IPS-18c (cell line): ENCODE results near the gene USF2.
"Not testable (repeated sequence)": the region's sequence is repeated elsewhere in the genome, so short reads cannot be mapped to it uniquely, and the experiment has no call there.

Source experiments
- H3K4me3 ChIP-seq: 2 replicates; pipeline ENCODE4 v1.7.0; 2013; ENCODE audit warnings: low read depth, mild to moderate bottlenecking, low read length, moderate library complexity; ENCODE audit not compliant: insufficient read depth
- H3K9me3 ChIP-seq: one replicate; pipeline ENCODE4 v1.6.1; 2013; ENCODE audit warnings: mild to moderate bottlenecking, low read length, moderate library complexity; ENCODE audit not compliant: control insufficient read depth, insufficient read depth

USF2 gene

DNA sequence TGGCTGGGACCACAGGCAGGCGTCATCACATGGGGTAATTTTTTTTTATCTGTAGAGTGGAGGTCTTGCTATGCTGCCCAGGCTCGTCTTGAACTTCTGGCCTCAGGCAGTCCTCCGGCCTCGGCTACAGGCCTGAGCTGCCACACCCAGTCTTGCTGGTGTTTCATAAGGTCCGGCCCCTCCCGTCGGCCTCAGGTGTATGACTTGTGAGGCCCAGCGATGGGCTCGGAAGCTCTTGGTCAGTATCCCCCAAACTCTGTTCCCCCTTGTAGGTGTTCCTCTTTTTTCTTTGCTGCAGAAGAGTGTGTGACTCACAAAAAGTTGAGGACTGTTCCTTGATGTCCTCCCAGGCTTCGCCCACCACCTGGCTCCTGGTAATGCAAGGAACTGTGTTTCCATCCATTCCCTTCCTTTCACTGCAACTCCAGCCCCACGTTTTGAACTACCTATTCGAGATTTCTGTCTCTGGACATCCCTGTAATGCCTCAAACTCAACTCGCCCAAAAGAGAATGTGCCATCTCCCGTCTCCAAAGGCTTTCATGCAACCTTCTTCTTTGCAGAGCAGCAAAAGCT is 5.0 kb downstream of the USF2 start:
- Histone ChIP-seq H3K4me3 (no peak overlapping the region), H3K9me3 (no peaks in the 10 kb centered on the region)

DNA sequence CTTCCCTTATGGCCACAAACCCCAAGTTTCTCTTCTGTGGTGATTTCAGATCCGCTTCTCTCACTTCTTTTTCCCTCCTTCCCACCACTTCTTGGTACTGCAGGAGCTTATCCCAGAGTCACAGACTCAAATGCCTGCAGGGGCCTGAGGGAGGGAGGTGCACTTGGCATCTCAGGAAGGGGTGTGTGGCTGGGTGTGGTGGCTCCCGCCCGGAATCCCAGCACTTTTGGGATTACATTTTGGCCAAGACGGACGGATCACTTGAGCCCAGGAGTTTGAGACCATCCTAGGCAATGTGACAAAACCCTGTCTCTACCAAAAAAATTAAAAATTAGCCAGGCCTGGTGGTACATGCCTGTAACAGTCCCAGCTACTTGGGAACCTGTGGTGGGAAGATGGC is 5.6 kb downstream of the USF2 start:
- no peak overlapping the region for H3K4me3 ChIP-seq
- H3K9me3 ChIP-seq, result no peaks in the 10 kb centered on the region

DNA sequence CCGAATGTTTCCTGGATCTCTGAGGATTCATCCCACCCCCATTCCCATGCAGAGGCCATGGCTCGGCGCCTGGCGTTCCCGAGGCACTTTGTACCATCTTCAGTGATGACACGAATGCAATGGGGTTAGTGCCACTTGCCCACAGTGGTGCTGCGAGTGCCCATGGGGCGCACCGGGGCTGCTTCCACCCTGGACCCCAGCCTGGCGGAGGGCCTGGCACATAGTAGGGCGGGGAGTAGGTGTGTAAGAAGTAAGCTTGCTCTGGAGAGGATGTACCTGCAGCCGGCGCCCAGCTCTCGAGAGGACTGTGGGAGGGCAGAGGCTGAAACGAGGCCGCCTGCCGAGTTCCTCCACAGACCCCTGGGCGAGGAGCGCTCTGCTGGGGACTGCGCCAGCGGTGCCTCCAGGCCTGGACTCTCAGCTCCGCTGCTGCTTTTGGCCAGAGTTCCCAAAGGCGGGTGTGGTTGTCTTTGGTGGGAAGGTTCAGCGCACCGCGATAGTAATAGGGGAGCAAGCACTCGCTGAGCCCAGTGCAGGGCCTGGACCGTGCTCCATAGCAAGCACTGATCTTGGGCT is 8.0 kb downstream of the USF2 start:
- H3K4me3 ChIP-seq, result no peak overlapping the region
- no peaks in the 10 kb centered on the region for H3K9me3 ChIP-seq

DNA sequence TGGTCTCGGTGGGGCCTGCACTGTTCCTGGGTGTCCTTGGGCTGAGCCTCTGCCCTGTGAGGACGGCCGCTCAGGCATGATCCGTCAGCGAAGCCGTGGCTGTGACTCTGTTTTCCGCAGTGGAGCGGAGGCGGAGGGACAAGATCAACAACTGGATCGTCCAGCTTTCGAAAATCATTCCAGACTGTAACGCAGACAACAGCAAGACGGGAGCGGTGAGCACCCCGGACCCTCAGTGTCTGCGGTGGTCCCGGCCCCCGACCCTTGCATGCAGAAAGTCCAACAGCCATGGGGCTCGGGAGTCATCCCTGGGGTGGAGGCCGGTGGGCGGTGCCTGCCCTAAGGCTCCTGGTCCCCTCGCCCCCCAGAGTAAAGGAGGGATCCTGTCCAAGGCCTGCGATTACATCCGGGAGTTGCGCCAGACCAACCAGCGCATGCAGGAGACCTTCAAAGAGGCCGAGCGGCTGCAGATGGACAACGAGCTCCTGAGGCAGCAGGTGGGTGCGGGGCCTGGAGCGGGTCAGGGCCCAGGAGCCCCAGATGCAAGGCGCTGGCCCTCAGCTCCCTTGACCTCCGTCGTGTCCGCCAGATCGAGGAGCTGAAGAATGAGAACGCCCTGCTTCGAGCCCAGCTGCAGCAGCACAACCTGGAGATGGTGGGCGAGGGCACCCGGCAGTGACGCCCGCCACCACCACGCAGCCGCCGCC is 10.0 kb downstream of the USF2 start:
- Histone ChIP-seq H3K4me3 (no peak overlapping the region), H3K9me3 (peaks cover 2% of the 10 kb centered on the region)

DNA sequence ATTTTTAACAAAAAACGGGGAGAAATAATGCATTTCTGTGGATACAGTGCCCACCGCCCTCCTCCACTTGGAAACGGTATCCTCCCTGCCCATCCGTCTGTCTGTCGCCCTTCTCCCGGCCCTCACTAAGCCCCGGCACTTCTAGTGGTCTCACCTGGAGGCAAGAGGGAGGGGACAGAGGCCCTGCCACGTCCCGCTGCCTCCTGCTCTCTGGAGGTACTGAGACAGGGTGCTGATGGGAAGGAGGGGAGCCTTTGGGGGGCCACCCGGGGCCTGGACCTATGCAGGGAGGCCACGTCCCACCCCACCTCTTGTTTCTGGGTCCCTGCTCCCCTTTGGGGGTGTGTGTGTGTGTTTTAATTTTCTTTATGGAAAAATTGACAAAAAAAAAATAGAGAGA is 10.6 kb downstream of the USF2 start:
- H3K4me3 ChIP-seq, result no peak overlapping the region
- H3K9me3 ChIP-seq, result peaks cover 2% of the 10 kb centered on the region

DNA sequence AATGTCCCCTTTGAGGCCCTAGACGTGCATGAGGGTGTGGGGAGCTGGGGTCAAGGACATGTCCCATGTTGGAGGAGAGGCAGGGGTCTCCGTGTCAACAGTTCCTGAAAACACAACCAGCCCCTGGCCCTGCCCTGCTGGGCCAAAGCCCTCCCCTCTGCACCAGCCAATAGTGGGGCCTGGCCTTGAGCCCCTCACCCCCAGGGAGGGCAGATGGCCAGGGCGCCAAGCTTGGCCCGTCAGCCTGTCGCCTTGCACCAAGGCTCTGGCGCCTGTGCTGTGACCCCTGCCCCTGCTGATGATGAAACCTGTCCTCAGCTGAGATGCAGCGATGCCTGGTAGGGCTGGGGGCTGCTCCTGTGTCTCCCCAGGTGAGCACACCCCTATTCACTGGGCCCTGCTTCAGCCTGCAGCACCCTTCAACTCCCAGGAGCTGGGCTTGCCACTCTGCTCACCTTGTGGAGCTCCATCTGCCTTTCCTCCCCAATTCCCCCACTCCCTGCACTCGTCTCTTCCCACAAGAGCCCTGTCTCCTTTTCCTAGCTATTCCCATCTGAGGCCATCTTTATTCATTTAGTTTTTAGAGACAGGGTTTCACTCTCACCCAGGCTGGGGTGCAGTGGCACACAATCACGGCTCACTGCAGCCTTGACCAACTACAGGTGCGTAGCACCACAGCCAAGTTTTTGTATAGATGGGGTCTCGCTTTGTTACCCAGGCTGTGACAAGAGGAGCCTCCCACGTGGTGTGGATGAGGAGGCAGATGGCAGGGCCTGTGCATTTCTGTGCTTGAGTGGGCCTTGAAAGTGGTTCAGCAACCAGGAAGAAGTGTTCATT is 11.4 kb downstream of the USF2 start:
- Histone ChIP-seq H3K4me3 (no peak overlapping the region), H3K9me3 (peaks cover 2% of the 10 kb centered on the region)

DNA sequence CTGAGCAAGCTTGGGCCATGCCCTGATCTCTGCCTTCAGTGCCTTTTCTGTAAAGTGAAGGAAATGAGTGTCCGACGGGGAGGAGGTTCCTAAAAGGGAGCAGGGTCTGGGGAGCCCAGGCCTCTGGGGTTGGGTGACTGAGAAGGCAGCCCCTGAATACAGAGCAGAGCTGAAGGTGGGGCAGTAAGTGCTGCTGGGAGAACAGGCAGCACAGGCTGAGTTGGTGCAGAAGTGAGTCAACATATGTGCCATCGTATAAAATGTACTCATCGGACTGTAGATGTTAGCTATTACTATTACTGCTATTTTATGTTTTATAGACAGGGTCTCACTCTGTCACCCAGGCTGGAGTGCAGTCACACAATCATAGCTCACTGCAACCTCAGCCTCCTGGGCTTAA is 12.5 kb downstream of the USF2 start:
- Histone ChIP-seq H3K9me3 (peaks cover 2% of the 10 kb centered on the region), H3K4me3 (no peak overlapping the region)

DNA sequence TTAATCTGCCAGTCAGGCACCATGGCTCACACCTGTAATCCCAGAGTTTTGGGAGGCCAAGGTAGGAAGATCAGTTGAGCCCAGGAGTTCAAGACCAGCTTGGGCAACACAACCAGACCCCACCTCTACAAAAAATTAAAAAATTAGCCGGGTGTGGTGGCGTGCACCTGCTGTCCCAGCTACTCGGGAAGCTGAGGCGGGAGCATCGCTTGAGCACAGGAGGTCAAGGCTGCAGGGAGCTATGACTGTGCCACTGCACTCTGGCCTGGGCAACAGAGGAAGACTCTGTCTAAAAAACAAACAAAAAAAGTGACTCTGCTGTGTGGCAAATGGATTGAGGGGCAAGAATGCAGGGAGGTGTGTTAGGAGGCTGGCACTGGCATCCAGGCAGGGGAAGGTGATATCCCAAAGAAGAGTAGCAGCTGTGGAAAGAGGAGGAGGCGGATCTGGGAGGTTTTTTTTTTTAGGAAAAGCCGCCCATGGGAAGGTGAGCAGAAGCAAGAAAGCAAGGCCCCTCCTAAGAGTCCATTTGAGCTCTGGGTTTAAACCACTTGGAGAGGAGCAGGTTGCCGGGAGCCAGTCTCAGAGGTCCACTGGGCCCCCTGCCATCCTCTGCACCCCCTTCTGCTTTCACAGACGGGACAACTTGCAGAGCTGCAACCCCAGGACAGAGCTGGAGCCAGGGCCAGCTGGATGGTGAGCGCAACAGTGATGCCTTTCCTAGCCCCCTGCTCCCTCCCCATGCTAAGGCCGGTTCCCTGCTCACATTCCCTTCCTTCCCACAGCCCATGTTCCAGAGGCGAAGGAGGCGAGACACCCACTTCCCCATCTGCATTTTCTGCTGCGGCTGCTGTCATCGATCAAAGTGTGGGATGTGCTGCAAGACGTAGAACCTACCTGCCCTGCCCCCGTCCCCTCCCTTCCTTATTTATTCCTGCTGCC is 15.7 kb downstream of the USF2 start:
- H3K4me3 ChIP-seq, result no peak overlapping the region

DNA sequence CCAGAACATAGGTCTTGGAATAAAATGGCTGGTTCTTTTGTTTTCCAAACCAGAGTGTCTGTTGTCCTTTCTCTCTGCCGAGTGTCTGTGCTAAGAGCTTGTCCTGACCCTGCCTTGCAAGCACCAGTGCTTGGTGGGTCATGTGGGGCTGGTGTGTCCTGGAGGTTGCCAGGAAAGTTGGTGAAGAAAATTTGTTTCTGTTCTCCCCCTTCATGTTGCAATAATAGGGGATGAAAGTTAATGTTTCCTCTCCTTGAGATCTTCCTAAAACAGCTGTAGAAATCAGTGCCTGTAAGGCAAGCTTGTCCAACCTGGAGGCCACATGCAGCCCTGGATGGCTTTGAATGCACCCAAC is 16.3 kb downstream of the USF2 start:
- Histone ChIP-seq H3K4me3 (no peak overlapping the region), H3K9me3 (peaks cover 2% of the 10 kb centered on the region)

More for the DNA sequence above, 15.7 kb downstream of the USF2 start:
- peaks cover 2% of the 10 kb centered on the region for H3K9me3 ChIP-seq

DNA sequence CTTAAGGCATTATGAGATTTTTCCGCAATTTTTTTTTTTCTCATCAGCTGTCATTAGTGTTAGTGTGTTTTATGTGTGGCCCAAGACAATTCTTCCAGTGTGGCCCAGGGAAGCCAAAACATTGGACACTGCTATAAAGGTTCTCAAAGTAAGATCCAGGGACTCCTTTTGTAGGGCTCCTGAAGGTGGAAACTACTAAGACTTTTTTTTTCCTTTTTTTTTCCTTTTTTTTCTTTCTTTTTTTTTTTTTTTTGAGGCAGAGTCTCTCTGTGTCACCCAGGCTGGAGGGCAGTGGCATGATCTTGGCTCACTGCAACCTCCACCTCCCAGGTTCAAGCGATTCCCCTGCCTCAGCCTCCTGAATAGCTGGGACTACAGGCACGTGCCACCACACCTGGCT is 16.7 kb downstream of the USF2 start:
- H3K4me3 ChIP-seq, H3K9me3 ChIP-seq: not testable (repeated sequence)

DNA sequence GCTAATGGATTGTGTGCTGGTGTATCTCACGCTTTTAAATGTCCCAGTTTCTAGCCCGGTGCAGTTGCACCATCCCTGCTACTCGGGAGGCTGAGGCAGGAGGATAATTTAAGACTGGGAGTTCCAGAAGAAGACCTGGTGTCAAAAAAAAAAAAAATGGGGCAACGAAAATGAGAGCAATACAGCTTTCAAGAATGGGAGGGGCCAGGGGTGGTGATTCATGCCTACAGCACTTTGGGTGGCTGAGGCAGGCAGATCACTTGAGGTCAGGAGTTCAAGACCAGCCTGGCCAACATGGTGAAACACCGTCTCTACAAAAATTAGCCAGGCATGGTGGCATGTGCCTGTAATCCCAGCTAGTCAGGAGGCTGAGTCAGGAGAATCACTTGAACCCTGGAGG is 17.3 kb downstream of the USF2 start:
- H3K4me3 ChIP-seq, H3K9me3 ChIP-seq: not testable (repeated sequence)

DNA sequence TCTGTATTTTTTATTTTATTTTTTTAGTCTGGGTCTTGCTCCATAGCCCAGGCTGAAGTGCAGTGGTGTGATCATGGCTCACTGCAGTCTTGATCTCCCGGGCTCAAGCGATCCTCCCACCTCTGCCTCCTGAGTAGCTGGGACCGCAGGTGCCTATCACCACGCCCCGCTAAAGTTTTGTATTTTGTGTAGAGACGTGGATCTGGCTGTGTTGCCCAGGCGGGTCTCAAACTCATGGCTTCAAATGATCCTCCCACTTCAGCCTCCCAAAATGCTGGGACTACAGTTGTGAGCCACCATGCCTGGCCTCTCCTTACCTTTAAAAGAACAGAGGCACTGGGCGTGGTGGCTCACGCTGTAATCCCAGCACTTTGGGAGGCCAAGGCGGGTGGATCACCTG is 19.0 kb downstream of the USF2 start:
- Histone ChIP-seq H3K9me3 (peaks cover 2% of the 10 kb centered on the region), H3K4me3 (no peak overlapping the region)

DNA sequence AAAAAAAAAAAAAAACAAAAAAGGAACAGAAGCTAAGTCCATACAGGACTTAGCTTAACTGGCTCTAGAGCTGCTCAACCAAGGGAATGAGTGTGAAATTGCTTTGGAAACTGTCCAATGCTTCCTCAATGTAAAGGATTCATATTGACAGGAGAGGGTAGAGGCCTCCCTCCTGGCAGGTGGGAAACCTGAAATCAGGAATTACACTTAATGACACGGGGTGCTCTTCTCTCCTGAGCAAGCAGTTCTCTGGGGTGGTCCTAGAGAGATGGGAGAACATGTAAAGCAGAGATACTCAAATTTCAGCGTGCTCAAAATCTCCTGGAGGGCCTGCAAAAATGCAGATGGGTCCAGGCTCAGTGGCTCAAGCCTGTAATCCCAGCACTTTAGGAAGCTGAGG is 19.6 kb downstream of the USF2 start:
- peaks cover 2% of the 10 kb centered on the region for H3K9me3 ChIP-seq

DNA sequence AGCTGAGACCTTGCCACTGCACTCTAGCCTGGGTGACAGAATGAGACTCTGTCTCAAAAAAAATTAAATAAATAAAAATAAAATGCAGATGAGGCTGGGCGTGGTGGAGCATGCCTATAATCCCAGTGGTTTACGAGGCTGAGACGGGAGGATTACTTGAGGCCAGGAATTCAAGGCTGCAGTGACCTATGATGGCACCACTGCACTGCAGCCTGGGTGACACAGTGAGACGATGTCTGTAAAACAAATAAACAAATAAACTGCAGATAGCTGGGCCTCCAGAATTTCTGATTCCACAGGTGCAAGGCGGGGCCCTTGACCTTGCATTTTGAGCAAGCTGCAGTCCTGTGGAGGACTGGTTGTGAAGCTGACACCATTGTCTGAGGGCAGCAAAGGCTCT is 20.1 kb downstream of the USF2 start:
- Histone ChIP-seq H3K4me3 (no peak overlapping the region), H3K9me3 (no peaks in the 10 kb centered on the region)

More for the DNA sequence above, 19.6 kb downstream of the USF2 start:
- H3K4me3 ChIP-seq, result no peak overlapping the region

DNA sequence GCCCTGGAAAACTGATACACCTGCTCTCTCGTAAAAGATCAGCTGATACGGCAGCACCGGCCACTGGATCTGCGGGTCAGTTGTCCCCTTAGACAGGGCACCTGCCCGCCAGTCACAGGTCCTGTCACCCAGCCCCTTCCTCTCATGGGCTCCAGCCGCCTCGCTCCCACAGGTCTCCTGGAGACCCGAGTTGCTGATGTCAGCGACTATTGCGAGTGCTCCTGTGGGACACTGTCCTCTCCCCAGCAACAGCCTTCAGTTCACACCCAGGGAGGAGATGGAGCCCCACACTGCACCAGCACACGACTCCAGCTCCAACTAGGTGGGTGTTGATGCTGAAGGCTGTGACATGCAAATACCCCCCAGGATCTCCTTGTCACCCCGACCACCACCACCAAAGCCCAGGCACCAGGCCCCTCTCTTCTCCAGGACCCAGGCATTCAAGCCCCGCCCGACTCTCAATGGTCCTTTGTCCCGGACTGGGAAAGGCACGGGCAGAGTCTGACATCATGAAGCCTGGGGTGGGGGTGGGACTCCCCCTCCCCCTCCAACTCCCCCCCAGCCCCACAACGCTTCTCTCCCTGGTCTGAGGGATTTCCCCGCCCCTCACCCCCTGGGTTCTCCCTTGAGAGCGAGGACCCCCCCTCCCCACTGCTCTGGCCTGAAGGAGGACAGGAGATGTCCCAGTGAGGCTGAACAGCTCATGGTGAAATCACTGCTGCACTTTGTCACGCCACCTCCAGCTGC is 21.8 kb downstream of the USF2 start:
- H3K4me3 ChIP-seq, result no peak overlapping the region
- no peaks in the 10 kb centered on the region for H3K9me3 ChIP-seq

DNA sequence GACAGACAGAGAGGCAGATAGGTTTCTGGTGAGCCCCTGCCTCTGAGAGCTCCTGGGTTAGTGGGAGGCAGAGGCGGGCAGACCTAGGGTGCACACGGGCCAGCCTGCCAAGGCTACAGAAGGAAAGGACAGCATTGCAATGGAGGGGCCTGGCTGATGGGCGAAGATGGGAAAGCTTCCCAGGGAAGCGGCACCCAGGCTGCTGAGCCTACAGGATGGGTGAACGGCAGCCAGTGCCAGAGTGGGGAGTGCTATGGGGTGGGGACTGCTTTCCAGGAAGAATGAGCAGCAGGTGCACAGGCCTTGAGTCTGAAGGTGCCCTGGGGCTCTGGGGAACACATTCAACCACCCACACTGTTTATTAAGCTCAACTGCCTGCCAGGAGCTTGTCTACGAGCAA is 22.5 kb downstream of the USF2 start:
- H3K9me3 ChIP-seq, result no peaks in the 10 kb centered on the region
- no peak overlapping the region for H3K4me3 ChIP-seq
